AG09309 (cell line): Measurements from ENCODE around the gene MMADHC.

ENCODE experiments used
- DNase-seq: peaks from one replicate; pipeline ENCODE4 v3.0.0-alpha.2; 2010; ENCODE audit warnings: low read depth
- H3K4me3 ChIP-seq: 2 replicates; pipeline ENCODE4 v1.5.1; 2011; ENCODE audit warnings: mild to moderate bottlenecking, low read depth, low read length, moderate library complexity; ENCODE audit not compliant: control insufficient read depth
- TF ChIP-seq, protein P1 (sequence below): IDR thresholded peaks from 2 replicates; pipeline ENCODE4 v1.5.1; 2011; ENCODE audit warnings: mild to moderate bottlenecking, low read depth, low read length, inconsistent platforms; ENCODE audit not compliant: insufficient read depth, control insufficient read depth; ENCODE audit errors: missing control alignments

Gene MMADHC

DNA sequence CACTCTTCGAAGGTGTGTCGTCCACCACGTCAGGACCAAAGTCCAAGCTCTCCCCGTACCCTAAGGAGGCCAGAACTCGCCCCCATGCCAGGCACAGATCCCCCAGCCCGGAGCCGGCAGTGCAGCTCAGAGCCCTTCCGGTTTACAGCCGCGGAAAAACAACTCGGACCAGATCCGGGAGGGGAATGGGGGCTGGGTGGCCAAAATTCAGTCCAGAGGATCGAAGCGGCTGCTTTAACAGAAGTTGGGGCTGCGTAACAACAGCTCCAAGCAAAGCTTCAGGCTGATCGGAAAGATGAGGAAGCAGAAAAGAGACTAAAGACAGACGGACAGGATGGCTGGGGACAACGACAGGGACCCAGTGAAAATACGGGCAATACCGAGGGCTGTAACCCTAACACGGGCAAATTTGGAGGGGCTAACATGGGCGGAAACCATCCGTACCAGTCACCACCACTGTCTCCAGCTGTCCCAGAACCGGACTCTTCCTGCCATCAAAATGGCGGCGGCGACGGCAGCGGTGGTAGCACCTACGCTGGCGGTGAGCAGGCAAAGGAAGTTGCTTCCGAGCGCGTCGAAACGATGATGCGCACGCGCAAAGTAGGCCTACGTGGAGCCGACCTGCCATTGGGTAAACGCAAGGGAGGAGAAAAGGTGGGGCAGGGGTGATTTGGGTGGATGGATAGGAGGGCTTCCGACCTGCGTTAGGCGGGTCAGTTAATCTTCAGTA, at the start of gene MMADHC:
MMADHC (minus strand) TSS at position 556 of the 730 bp plus-strand sequence. CDS start 678 bp downstream, outside the sequence.
- DNase-seq, result peak; percentile 89
- H3K4me3 ChIP-seq, result peak within 1 kb of the TSS; percentile 92
- TF ChIP-seq, protein P1, sequence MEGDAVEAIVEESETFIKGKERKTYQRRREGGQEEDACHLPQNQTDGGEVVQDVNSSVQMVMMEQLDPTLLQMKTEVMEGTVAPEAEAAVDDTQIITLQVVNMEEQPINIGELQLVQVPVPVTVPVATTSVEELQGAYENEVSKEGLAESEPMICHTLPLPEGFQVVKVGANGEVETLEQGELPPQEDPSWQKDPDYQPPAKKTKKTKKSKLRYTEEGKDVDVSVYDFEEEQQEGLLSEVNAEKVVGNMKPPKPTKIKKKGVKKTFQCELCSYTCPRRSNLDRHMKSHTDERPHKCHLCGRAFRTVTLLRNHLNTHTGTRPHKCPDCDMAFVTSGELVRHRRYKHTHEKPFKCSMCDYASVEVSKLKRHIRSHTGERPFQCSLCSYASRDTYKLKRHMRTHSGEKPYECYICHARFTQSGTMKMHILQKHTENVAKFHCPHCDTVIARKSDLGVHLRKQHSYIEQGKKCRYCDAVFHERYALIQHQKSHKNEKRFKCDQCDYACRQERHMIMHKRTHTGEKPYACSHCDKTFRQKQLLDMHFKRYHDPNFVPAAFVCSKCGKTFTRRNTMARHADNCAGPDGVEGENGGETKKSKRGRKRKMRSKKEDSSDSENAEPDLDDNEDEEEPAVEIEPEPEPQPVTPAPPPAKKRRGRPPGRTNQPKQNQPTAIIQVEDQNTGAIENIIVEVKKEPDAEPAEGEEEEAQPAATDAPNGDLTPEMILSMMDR, result no peak

DNA sequence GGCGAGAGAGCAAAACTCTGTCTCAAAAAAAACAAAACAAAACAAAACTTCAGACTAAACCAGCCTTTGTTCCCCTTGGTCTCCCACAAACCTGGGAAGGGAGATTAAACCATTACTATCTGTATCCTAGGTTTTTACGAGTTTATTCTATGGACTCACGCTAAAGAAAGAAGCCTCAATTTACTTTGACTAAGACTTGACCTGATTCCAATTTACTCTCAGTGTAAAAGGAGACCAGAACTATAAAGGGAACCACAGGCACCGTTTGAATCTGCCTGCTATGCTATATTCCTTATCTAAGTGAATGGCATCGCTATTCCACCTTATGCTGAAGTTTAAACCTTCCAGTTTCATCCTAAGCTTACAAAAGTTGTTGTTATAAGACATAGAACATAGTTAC, 46.5 kb upstream of the MMADHC start:
- no peak for DNase-seq
- no peak overlapping the region for H3K4me3 ChIP-seq
- TF ChIP-seq, protein P1, result no peak

DNA sequence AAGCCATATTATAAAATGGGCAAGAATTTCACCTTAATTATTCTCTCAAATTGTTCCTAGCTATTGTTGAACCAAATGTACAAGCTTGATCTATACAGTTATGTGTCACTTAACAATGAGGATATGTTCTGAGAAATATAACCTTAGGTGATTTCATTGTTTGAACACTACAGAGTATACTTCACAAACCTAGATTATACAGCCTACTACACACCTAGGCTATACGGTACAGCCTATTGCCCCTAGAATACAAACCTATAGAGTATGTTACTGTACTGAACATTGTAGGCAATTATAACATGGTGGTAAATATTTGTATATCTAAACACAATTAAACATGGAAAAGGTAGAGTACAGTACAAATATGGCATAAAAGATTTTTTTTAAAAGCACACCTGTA, 42.9 kb upstream of the MMADHC start:
- DNase-seq, result no peak
- TF ChIP-seq, protein P1, result no peak
- no peak overlapping the region for H3K4me3 ChIP-seq

DNA sequence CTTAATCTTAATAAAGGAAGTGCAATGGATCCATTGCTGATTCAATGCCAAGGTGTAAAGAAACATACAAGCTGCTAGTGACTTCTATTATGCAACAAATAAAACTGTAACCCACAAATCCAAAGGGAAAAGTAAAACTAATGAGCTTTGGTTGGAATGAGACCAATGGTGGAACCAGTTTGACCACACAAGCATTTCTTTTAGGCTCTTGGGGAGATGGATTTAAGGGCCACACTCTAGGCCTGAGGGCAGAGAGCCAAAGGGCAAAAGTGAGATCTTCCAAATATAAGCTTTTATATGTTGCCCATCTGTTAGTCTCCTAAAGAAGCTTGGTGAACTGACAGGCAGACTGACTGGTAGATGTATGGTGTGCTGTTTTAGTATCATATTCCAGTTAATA, 41.5 kb upstream of the MMADHC start:
- TF ChIP-seq, protein P1, result no peak
- no peak overlapping the region for H3K4me3 ChIP-seq
- no peak for DNase-seq

DNA sequence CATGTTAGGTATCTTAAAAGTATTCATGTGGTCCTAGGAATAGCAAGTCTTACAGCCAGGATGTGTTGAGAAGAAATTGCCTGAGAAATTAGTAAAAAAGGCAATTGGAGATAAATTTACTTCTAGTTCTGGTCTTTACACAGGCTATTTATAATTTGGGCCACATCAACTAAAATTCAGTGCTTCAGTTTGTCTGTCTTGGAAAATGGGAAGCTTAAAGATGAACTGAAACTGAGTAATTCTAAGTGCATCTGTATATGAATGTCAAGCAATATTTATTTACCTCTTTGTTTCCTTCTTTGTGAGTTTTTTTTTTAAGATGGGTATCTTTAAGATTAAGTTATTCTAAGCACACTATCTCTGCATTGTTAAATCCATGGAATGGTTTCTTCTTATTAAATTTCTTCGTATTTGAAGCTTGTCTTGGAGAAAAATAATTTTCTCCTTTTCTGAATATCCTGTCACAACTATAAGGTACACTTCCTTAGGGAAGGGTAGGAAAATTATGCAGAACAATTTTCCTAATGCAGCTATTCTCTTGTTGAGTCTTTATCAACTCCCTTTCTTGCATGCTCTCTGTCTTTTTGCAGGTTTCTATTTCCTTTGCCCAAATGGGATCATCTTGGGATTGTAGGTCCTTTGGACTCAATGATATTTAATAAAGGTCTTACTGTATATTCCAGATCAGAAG, 39.7 kb upstream of the MMADHC start:
- DNase-seq, result no peak
- TF ChIP-seq, protein P1, result no peak
- no peak overlapping the region for H3K4me3 ChIP-seq

DNA sequence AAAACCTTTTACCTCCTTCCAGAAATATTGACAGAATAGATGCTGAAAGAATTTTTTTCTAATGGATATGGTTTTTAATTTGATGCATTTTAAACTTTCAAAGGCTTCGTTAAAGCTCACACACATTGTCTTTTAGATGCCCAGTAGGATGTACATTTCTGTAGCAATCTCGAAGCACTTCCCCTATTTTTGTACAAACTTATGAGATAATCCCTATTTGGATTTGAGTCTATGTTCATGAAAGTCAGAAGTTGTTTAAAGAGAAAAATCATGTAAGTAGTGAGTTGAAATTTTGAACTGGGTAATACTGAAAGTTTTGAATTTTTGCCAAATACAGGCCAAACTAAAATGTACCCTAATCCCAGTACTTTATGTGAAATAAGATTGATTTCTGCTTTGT, 38.1 kb upstream of the MMADHC start:
- no peak overlapping the region for H3K4me3 ChIP-seq
- TF ChIP-seq, protein P1, result no peak
- DNase-seq, result no peak
